Activated CD4-positive, alpha-beta T cell treated with anti-CD3 and anti-CD28 coated beads, Interleukin-2, Interleukin-4, amounts not matched to agents 100 ng/mL and 50 ng/mL, durations not matched to agents 16 hours and 8 hours (primary cell): ENCODE measurements around the gene CCDC142.

Experiments
- DNase-seq: peaks from one replicate; pipeline ENCODE4 v3.0.0-alpha.2; 2020; ENCODE audit warnings: low spot score

The CCDC142 gene

GRCh38 chr2:74441170-74441689, 41.6 kb downstream of the CCDC142 start:
- DNase-seq = no peak

- no peak for DNase-seq
Observed at GRCh38 chr2:74440378-74441169, 42.2 kb downstream of the CCDC142 start.

- DNase-seq = no peak
Observed at GRCh38 chr2:74439803-74440377, 42.9 kb downstream of the CCDC142 start.

GRCh38 chr2:74439373-74439772, 43.4 kb downstream of the CCDC142 start:
- no peak for DNase-seq

GRCh38 chr2:74438248-74438647, 44.5 kb downstream of the CCDC142 start:
- no peak for DNase-seq

GRCh38 chr2:74436848-74437695, 45.7 kb downstream of the CCDC142 start:
- DNase-seq = no peak

- DNase-seq = no peak
Observed at GRCh38 chr2:74436111-74436805, 46.5 kb downstream of the CCDC142 start.

- no peak for DNase-seq
Observed at GRCh38 chr2:74430502-74430901, 52.3 kb downstream of the CCDC142 start.

GRCh38 chr2:74429487-74430451, 53.0 kb downstream of the CCDC142 start:
- DNase-seq = no peak

GRCh38 chr2:74428675-74429074, 54.1 kb downstream of the CCDC142 start:
- no peak for DNase-seq

- DNase-seq = no peak
Observed at GRCh38 chr2:74427551-74427950, 55.2 kb downstream of the CCDC142 start.

GRCh38 chr2:74426181-74426758, 56.5 kb downstream of the CCDC142 start:
- no peak for DNase-seq

GRCh38 chr2:74425523-74425922, 57.3 kb downstream of the CCDC142 start:
- DNase-seq = no peak

GRCh38 chr2:74424995-74425406, 57.8 kb downstream of the CCDC142 start:
- DNase-seq = no peak

- DNase-seq = no peak
Observed at GRCh38 chr2:74424139-74424992, 58.4 kb downstream of the CCDC142 start.
